HG03060 (cell line): ENCODE results near the gene FGFR2.

Source experiments
- ATAC-seq: cut with Tn5 transposase; IDR thresholded peaks from one replicate; pipeline ENCODE4 v1.9.1; 2021; ENCODE audit warnings: low read depth, moderate number of reproducible peaks; ENCODE audit not compliant: unreplicated experiment

Gene FGFR2

DNA sequence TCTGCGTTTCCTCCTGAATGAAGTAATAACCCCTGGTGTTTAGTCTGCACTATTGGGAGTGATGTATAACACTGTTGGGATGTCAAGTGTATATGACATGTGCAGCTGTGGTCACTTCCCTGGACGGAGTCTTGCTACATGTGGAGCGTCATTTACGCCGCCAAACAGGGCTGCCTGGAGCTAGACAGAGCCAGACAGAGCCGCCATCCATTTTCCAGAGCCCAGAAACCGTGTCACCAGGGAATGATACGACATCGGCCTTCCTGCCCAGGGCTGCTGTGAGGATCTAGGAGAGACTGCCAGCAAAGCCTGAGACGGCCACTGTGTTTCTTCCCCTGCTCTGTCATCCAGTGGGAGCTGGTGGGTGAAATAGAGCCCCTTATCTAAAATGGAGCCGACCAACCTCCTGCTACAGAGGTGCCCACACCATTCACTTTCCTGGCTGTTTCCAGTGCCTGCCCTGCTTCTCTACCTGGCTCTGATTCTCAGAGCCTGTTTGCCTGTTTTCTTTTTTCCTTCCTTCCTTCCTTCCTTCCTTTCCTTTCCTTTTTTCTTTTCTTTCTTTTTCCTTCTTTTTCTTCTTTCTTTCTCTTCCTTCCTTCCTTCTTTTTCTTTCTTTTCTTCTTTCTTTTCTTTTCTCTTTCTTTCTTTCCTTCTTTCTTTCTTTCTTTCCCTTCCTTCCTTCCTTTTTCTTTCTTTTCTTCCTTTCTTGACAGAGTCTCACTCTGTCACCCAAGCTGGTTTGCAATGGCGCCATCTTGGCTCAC is 13.3 kb upstream of the FGFR2 start:
- no peak for ATAC-seq

DNA sequence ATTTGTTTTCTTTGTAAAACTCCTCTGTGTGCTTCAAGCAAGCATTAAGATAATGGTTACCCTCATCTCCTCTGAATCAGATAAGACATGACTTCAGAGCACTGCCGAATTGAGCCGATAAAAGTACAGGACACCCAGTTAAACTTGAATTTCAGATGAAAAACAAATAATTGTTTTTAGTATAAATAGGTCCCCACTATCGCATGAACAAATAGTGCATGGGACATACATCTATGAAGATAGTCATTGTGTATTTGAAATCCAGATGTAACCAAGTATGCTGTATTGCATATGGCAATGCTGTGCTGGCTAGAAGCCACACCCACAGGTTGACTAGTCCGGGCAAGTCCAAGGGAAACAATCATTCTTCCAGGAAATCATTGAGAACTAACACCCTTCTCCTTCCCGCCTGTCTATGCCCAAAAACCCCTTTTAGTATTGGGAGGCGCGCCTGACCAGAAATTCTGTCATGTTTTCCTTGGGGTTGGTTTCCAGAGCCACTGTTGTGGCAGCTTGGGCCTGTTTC is 12.6 kb upstream of the FGFR2 start:
- ATAC-seq: no peak

DNA sequence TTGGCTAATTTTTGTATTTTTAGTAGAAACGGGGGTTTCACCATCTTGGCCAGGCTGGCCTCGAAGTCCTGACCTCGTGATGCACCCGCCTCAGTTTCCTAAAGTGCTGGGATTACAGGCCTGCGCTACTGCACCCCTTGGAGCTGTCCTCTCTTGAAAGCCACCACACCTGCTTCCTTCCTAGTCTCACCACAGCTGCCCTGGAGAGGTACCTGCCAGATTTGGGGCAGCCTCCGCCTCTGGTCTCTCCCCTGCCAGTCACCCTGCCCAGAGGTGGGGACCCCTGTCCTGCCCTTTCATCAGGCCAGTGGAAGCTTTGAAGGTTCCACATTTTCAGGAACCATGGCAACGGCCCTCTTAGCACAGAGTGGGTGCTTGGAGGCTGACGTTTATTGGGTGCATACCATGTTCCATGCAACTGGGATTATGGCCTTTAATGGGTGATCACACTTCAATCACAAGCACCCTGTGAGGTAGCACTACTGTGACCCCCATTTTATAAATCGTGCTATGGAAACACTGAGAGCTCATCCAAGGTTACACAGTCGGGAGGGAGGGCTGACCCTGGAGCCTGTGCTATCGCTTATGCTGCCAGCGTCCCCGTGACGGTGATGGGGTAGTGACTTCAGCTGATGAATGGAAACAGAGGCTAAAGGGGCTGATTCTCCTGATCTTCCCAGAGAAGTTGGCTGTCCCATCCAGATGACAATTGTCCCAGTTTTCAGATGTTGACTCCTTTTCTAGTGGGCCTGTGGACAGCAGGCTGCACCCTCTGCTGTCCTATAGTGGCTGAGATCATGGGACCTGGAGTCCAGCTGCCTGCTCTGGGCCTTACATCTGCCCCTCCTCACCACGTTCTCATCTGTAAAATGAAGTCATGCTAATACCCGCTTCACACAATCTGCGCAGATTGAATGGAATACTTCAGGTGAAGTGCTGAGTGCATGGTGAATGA is 11.5 kb upstream of the FGFR2 start:
- ATAC-seq: no peak

- ATAC-seq: no peak
These were observed 10.4 kb upstream of the FGFR2 start for GRCh38 chr10:121608469-121609190.

DNA sequence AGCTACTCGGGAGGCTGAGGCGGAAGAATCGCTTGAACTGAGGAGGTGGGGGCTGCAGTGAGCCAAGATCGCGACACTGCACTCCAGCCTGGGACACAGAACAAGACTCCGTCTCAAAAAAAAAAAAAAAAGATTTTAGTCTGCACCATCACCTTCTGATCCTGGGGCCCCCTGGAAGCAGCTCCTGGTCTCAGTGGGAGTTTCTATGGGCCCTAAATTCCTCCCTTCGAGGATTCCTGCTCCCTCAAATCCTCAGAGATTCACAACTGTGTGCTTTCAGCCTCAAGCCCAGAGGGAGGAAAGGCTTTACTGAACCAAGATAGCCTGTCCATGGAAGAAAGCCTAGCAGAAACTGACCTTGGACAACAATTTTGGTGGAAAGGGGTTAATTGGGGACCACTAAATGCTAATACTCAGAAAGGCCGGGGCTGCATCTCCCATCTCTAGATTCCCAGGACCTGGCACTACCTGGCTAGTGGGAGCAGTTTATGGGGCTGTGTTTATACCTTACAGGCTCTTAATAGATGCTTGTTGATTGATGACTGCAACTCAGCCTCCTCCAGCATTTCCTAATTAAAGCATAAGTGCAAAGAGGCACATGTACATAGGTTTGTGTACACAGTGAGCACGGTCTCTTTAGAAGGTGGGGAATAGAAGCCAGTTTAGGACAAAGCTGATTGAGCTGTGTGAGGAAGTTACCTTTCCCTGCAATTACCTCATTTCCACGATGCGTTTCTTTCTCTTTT is 9.2 kb upstream of the FGFR2 start:
- ATAC-seq: no peak

DNA sequence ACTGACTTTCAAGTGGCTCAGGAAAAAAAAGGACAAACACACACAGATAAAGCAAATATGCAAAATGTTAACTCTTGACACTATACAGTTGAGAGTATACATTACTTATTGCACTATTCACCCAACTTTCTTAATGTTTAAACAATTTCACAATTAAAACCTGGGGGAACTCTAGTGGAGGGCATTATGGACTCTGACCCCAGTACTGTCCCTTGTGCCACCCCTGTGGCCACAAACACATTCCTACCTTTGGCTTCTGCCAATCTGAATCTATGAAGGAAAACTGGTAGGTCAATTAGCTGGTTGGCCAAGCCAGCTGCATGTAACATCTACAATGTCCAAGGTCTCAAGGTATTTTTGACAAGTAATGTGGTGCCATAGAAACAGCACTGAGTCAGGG is 7.5 kb upstream of the FGFR2 start:
- no peak for ATAC-seq

DNA sequence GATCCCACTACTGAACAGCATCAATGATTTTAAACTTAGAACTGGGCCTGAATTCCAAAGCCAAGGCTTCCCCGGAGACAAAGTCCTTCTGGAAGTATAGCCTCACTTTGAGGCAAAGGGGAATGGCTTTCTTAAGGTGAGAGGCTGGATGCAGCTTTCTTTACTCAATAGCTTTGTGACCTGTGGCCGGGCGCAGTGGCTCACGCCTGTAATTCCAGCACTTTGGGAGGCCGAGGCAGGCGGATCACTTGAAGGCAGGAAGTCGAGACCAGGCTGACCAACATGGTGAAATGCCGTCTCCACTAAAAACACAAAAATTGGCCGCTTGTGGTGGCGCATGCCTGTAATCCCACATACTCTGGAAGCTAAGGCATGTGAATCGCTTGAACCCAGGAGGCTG is 3.2 kb upstream of the FGFR2 start:
- ATAC-seq: no peak

GRCh38 chr10:121600611-121601010 is 2.4 kb upstream of the FGFR2 start:
- ATAC-seq: no peak

- no peak for ATAC-seq
These were observed 1.7 kb upstream of the FGFR2 start for GRCh38 chr10:121599947-121600346.

GRCh38 chr10:121597504-121598262 is 561 bp downstream of the FGFR2 start:
- ATAC-seq: no peak

GRCh38 chr10:121596689-121597503 is 1.3 kb downstream of the FGFR2 start:
- ATAC-seq: no peak

DNA sequence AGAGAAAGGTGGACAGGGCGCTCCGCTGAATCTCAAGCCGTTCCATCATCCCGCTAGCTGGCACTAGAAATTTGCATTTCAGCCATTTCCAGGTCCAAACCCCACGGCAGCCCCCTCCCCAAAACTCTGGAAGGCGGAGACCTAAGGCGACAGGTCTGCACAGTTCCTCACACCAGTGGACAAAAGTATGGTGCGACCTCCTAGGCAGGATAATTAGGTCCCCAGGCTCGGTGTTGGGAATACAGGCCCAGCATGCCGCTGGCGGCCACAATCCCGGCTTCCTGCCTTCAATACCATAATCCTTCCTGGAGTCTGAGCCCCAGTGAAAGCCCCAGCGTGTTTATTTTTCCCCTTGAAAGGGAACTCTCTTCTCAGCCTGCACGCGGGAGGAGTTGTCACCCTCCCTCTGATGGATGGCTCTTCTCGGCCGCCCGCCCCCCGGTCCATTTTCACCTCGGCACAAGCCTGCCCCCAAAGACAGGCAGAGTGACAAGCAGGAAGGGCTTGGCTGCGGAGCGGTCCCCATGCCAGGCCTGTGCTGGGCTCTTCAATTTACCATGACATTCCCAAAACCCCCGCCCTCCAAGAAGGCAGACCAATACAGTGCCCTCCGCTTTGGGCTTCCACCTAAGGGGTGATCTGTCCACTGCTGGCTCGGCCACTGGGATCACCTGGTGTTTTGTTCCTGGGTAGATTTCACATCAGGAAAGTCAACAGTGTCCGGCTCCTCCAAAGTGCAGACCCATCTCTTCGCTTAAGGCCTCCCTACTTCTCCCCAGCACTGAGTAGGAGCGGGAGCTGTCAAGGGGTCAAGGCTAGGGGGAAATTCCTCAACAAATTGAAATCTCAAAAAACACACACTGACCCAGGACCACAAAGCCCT is 2.2 kb downstream of the FGFR2 start:
- ATAC-seq: no peak

DNA sequence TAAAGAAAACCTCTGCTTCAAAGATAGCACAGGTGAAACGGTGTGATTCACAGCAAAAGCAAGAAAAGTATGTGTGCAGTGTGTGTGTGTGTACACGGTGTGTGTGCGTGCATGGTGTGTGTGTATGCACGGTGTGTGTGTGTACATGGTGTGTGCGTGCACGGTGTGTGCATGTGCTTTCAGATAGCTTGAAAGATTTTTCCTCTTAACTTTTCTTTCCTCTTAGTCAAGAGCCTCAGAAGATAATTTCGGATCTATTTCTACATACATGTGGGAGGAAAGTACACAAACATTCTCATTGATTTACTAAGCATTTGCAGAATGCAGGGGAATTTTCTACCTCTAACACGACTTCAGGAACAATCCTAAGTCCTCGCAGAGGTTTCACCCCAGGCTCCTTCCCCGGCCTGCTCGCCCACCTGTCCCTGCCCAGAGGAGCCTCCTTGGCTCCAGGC is 2.9 kb downstream of the FGFR2 start:
- ATAC-seq: no peak

DNA sequence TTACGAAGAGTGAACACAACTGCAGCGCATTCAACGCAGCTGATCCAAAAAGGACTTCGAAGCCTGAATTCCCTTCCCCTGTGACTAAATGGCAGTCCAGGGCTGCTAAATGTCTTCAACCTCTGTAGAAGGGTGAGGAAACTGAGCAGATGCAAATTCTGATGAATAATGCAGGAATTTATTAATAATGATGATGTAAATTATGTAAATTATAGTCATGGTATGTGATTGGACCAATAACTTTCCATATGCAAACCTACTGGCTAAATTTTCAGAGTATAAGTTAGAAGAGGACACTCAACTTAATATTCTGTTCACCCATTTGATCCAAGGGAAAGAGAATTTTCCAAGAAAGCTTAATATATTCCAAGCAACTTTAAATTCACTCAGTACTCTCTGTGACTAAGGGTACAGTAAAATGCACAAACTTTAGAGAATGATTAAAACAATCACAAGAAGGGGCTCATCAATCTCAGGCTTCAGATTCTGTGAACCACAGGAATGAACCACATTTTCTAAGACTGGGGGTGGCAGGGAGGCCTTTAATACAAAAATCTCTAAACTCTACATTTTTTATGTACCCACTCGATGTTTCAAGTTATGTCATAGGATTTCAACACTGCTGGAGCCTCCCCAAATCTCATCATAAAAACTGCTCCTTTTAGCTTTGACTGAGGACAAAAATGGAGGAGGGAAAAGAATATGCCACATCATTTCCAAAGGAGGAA is 3.5 kb downstream of the FGFR2 start:
- ATAC-seq: no peak

DNA sequence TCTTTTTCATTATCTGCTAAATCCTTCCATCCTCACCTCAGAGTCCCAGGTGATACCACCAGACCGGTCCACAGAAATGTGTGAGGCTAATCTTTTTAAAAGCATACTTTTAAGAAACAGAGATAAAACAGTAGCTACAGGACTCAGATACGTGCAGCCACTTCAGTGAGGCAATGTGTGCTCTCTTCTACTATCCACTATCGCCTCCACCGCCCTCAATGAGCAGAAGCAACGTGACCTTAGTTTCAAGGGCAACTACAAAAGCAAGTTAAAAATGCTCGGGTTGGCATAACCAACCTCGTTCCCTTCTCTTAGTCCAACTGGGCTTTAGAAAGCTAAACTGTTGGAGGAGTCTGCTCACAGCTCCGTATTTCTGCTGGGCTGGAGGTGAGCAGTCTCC is 4.2 kb downstream of the FGFR2 start:
- ATAC-seq: no peak

DNA sequence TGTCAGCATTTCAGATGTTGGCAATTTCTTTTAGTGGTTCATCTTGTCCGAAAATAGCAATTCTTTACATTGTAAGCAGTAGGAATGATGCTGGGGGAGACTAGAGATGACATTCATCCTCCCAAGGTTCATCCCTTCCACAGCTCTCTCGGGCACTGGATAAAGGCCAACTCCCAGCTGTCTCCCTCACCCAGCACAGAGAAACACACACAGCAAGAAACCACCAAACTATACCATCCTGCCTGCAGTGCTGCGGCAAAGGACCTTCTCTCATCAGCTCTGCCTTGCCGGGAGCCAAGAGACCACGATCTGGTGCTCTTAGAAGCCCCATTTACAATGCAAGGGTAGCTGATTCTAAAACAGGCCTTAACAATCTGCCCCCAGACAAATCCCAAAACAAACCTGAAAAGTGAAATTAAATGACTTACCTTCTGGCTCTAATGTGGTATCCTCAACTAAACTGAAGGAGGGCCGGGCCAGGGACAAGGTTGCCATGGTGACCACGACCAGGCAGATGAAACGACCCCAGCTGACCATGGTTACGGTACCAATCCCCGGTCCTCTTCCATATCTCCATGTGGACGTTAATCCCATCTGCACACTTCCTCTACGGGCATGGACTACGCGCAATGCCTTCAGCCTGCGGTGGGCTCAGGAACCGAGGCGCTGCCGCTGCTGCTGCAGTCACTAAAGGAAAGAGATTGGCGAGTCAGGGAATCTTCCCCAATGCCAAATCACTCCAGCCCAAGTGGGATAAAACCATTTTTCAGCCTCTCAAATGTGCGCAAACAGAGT is 4.8 kb downstream of the FGFR2 start:
- no peak for ATAC-seq
